Stimulated activated CD4-positive, alpha-beta T cell treated with anti-CD3 and anti-CD28 coated beads, Interleukin-12 subunit alpha, Interleukin-12 subunit beta, amount 100 ng/mL, for 4 hours (primary cell): Measurements from ENCODE around the gene STAP2.
"Not testable (repeated sequence)": the region's sequence is repeated elsewhere in the genome, so short reads cannot be mapped to it uniquely, and the experiment has no call there.

ENCODE experiments used
- DNase-seq: peaks from one replicate; pipeline ENCODE4 v3.0.0-alpha.2; 2020

STAP2 gene

DNA sequence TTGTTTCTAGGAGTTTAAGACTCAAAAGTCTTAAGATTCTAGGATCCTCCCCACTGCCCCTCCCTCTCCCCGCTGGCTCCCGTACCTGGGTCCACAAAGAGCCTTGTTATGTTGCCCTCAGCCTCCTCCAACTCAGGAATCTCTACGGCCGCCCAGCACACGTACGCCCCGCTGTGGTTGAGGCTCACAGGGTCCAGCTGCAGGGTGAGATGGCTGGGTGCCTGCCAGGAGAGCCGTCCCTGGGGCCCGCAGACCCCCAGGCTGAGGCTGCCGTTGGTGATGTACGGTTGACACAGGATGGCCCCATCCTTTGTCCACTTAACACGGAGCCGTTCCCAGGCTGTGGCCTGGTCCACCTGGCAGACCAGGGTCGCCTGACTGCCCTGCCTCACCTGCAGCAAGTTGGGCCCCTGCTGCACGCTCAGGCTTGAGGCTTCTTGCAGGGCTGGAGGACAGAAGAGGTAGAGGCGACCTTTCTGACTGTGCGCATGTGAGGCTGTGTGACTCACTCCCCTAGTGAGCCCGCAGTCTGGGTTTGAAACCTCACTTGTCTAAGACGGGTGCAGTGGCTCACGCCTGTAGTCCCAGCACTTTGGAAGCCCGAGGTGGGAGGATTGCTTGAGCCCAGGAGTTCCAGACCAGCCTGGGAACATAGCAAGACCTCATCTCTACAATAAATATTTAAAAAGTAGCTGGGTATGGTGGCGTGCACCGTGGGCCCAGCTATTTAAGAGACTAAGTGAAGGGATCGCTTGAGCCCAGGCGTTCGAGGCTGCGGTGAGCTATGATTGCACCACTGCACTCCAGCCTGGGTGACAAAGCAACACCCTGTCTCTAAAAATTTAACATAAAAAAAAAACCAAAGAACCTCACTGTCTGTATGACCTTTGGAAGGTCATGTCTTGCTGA, 40.5 kb downstream of the STAP2 start:
- DNase-seq, result no peak

DNA sequence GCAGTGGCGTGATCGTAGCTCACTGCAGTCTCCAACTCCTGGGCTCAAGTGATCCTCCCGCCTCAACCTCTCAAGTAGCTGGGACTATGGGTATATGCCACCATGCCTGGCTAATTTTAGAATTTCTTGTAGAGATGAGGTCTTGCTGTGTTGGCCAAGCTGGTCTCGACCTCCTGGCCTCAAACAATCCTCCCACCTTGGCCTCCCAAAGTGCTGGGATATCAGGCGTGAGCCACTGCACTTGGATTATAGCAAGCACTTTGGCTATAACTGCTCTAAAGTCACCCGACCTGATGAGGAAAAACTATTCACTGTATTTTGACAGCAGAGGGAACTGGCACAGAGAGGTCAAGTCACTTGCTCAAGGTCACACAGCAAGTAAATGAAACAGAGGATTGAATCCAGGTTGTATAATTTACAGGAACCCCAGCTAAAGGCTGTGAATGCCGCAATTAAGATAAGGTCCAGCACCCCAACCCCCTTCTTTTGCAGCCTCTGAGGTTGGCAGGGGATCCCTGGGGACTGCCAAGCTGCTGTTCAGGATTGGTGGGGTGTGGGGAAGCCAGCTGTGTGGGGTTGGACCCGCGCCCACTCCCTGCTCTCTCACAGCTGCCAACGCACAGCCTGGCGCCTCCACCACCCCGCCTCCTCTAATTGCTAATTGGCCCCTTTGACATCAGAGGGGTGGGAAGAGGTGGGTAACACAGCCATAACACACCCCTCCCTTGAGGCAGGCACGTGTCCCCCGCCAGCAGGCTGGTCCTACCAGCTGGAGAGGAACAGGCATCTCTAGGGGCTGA, 42.5 kb downstream of the STAP2 start:
- no peak for DNase-seq

GRCh38 chr19:4294389-4294788, 44.2 kb downstream of the STAP2 start:
- DNase-seq, result no peak

- DNase-seq, result no peak
Measured at GRCh38 chr19:4292515-4292914, 46.1 kb downstream of the STAP2 start.

DNA sequence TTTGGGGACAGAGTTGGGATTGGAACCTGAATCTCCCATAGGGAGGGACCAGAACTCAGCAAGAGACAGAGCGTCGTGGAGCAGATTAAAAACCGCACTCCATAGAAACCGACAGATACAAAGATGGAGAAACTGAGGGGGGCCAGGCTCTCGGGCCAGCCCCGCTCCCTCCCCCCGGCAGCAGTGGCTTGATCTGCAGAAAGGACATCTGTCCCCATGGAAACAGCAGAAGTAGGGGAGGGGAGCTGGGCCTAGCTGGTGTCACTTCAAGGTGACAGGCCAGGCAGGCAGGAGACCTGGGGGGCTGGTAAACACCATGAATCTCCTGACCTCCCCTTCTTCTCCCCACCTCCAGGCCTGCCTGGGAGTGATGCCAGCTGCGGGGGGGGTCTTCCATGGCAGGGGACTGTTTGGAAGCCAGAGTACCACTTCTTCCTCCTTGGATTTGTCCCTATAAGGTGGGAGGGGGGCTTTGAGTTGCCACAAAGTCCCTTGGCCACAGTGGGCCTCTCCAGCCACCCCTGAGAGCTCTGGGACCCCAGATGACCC, 47.4 kb downstream of the STAP2 start:
- no peak for DNase-seq

DNA sequence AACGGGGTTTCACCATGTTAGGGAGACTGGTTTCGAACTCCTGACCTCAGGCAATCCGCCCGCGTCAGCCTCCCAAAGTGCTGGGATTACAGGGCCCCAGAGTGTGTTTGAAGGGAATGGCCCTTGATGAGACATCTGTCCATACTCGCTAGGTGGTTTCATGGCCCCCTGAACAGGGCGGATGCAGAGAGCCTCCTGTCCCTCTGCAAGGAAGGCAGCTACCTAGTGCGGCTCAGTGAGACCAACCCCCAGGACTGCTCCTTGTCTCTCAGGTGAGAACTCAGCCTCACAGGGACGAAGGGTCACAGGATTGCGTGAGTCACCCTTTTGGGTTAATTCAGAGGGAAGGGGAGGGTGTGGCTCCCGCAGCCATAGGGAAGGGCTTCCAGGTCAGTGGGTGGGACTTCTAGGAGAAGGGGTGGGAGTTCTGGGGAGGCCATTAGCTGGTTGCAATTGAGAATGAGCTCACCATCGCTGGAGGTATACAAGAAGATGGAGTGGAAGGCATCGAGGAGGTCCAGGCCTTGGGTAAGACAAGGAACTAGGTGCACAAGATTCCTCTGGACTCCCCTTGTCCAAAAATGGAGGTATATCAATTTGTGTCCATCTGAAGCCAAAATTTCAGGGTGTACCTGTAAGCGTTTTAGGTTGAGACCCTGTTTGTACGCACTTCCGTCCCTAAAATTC, 50.4 kb downstream of the STAP2 start:
- no peak for DNase-seq

- not testable (repeated sequence) for DNase-seq
Measured at GRCh38 chr19:4286141-4286540, 52.5 kb downstream of the STAP2 start.

DNA sequence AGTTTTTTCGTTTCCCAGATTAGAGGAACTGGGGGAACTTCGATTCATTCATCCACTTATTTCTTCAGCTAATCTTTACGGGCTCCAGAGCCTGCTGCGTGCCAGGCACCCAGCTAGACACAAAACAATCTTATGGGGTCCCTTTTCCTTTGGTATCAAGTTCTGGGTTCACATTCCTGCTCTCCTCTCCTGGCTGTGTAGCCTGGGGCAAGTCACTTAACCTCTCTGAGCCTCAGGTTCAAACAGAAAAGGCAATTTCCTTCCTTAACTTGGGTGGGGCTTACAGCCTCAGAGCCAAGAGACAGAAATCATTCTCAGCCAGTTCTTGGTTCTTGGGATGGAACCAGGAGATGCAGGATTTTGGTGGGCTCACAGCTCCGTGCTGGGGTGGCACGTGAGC, 53.7 kb downstream of the STAP2 start:
- no peak for DNase-seq

DNA sequence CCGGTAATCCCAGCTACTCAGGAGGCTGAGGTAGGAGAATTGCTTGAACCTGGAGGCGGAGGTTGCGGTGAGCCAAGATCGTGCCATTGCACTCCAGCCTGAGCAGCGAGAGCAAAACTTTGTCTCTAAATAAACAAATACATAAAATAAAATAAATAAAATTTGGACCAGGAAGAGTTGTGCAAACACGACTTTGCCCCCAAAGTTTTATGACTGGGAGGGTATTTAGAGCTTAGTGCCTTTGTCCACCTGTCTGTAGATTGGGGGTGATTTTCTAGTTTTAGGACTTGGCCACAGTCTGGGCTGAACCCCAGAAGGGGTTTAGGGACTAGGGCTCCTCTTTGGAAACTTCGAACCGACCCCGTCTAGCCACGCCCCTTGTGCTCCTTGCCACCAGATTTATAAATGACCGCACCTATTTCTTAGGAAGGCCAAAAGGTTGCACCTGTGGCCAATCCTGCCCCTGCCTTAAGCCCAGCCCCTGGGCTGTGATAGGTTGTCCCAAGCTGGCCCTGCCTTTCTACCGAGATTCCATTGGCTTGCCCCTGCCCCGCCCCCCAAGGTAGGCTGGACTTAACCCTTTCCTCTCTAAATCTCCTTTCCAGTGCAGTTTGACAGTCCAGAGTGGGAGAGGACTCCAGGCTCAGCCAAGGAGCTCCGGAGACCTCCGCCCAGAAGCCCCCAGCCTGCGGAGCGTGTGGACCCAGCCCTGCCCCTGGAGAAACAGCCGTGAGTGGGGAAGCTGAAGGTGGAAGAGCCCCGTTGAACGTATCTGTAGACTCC, 54.3 kb downstream of the STAP2 start:
- no peak for DNase-seq

- DNase-seq, result no peak
Measured at GRCh38 chr19:4279530-4280422, 58.9 kb downstream of the STAP2 start.

DNA sequence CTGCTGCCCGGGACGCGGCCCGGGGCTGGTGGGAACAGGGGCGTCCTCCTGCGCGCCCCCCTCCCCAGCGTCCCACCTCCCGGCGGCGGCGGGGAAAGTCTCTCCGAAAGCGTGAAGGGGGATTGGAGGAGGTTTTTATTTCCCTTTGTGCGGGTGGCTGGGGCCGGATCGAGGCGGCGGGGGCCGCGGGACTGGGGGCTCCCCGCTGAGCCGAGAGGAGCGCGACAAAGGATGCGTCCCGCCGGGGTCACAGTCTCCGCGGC, 59.4 kb downstream of the STAP2 start:
- no peak for DNase-seq

DNA sequence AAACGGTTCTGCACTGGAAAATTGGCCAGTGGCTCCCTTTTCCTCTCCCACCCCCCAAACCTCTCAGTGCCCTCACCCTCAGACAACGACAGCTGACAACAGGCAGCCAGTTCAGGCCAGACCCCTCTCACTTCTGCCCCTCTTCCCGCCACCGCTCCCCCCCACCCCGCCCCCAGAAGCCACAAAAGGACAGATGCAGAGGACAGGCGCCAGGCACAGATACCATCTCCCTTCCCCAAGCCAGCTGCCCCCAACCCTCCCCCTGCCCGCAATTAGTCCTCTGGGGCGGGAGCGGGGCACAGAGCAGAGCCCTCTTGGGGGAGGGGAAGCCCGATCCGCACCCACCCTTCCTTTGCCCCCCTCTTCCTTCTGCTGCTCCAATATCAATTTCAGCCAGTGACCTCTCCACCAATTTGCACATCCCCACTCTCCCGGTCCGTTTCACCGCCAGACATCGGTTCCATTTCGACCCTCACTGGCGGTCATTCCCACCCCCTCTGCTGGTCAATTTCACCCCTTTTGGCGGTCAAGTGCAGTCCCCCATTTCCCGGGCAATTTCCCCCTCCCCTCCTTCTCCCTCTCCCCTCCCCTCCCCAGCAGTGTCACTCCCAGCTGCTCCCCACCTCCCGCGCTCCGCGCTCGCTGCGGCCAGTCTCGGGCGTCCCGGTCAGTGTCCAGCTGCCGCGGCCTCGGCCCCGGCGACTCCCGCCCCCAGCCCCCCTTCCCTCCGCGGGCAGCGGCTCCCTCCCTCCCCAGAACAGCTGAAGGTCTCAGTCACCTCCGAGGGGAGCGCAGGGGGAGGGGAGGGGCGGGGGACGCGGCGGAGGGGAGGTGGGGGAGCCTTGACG, 60.0 kb downstream of the STAP2 start, which contains the start of gene SHD:
Gene SHD, plus strand, starts transcription at position 848 of the 848 bp plus-strand sequence. CDS start 798 bp downstream, outside the sequence.
- no peak for DNase-seq

- no peak for DNase-seq
Measured at GRCh38 chr19:4278010-4278409, 60.6 kb downstream of the STAP2 start.

GRCh38 chr19:4277191-4277696, 61.4 kb downstream of the STAP2 start:
- no peak for DNase-seq

- not testable (repeated sequence) for DNase-seq
Measured at GRCh38 chr19:4274321-4274686, 64.3 kb downstream of the STAP2 start.
